Upper lobe of right lung (tissue), 1 donor: ENCODE measurements around the gene PPP2R5C. TPM values are rescaled to one million over a fixed set of nuclear protein-coding genes. Genes with fewer than 3 reads are reported as not detected.
A peak's percentile ranks its signal among the peaks of the same experiment; 100 is the strongest.

Source experiments
- ATAC-seq: fragments of 200-7000 bp; cut with Tn5 transposase; one replicate; pipeline ENCODE4 v1.9.1; 2020; ENCODE audit warnings: mild to moderate bottlenecking, moderate library complexity
- DNase-seq: peaks from one replicate; pipeline ENCODE4 v3.0.0-alpha.2; 2020
- H3K27ac ChIP-seq: fragments of 200-600 bp; one replicate; pipeline ENCODE4 v1.8.0; 2022
- H3K27me3 ChIP-seq: fragments of 200-600 bp; one replicate; pipeline ENCODE4 v1.8.0; 2022; ENCODE audit warnings: mild to moderate bottlenecking
- H3K36me3 ChIP-seq: fragments of 200-600 bp; one replicate; pipeline ENCODE4 v1.8.0; 2022
- H3K4me1 ChIP-seq: fragments of 200-600 bp; one replicate; pipeline ENCODE4 v1.8.0; 2022
- H3K4me3 ChIP-seq: fragments of 200-600 bp; one replicate; pipeline ENCODE4 v1.8.0; 2022; ENCODE audit warnings: mild to moderate bottlenecking
- H3K9me3 ChIP-seq: fragments of 200-600 bp; one replicate; pipeline ENCODE4 v1.8.0; 2022
- intact Hi-C: fragments of 100-400 bp; cut with DNase I; formaldehyde crosslinking; loops from one replicate; pipeline ENCODE4 v1.11.0; 2022
- total RNA-seq: library from RNA; stranded (reverse); fragmentation: NEBNext Ultra II Directional; extraction: Animal tissue kit (Norgen Biotek cat#: 25700); gene quantifications from one replicate; pipeline ENCODE4 v1.2.1, GENCODE V29; 2021
- TF ChIP-seq, protein P1 (sequence below): fragments of 200-600 bp; IDR thresholded peaks from one replicate; pipeline ENCODE4 v1.8.0; 2022; ENCODE audit warnings: antibody characterized with exemption
- donor health status: DM: no; HTN: yes; CAD: no; lungs with severe emphysema.

The PPP2R5C gene
- total RNA-seq, 1 donor from 2014 or later = 165 TPM

DNA sequence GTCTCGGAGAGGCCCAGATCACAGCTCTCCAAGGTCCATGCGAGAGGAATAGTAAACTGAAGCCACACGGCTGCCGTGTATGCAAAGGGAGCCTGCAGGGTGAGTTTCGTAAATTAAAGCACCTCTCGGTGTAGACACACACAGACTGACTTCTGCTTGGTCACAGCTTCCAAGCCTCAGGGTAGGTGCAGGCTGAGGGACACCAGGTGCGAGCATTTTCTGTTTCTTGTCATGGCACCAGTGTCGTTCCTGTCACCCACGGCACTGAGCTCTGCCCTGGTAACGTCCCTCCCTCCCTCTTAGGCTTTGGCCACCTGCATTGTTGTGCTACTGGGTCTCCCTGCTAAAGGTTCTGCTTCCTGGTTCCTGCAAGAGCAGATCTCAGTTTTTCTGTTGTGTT, 126.7 kb downstream of the PPP2R5C start:
- TF ChIP-seq, protein P1, sequence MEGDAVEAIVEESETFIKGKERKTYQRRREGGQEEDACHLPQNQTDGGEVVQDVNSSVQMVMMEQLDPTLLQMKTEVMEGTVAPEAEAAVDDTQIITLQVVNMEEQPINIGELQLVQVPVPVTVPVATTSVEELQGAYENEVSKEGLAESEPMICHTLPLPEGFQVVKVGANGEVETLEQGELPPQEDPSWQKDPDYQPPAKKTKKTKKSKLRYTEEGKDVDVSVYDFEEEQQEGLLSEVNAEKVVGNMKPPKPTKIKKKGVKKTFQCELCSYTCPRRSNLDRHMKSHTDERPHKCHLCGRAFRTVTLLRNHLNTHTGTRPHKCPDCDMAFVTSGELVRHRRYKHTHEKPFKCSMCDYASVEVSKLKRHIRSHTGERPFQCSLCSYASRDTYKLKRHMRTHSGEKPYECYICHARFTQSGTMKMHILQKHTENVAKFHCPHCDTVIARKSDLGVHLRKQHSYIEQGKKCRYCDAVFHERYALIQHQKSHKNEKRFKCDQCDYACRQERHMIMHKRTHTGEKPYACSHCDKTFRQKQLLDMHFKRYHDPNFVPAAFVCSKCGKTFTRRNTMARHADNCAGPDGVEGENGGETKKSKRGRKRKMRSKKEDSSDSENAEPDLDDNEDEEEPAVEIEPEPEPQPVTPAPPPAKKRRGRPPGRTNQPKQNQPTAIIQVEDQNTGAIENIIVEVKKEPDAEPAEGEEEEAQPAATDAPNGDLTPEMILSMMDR = no peak
- Histone ChIP-seq H3K9me3 (no peaks in the 10 kb centered on the region), H3K27me3 (no peaks in the 10 kb centered on the region), H3K27ac (no peak overlapping the region), H3K36me3 (peaks cover 90% of the 10 kb centered on the region), H3K4me1 (no peaks in the 10 kb centered on the region), H3K4me3 (no peak overlapping the region)
- intact Hi-C loops = no loop called here
- DNase-seq (peak; percentile 34), ATAC-seq (no peak)

DNA sequence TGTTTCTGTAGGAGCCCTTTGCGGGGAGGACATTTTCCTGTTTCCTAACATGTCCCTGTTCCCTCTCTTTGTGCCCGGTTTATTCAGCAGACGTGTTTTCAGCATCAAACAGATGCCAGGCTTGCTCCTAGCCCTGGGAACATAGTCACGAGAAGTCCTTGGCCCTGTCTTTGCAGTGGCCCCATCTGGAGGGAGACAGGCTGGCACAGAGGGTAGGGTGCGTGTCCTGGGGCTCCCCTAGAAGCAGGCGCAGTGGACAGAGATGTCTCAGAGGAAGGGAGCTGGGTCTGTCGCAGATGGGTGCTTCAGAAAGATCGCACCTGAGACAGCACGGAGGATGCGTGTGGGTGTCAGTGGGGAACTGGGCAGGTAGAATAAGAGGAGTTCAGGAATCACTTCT, 127.9 kb downstream of the PPP2R5C start:
- H3K36me3 ChIP-seq = peaks cover 90% of the 10 kb centered on the region
- no peaks in the 10 kb centered on the region for H3K27me3 ChIP-seq
- TF ChIP-seq, protein P1 = no peak
- H3K27ac ChIP-seq = no peak overlapping the region
- DNase-seq = peak; percentile 55
- H3K4me1 ChIP-seq = no peaks in the 10 kb centered on the region
- no peak overlapping the region for H3K4me3 ChIP-seq
- intact Hi-C loops = no loop called here
- no peaks in the 10 kb centered on the region for H3K9me3 ChIP-seq
- no peak for ATAC-seq

DNA sequence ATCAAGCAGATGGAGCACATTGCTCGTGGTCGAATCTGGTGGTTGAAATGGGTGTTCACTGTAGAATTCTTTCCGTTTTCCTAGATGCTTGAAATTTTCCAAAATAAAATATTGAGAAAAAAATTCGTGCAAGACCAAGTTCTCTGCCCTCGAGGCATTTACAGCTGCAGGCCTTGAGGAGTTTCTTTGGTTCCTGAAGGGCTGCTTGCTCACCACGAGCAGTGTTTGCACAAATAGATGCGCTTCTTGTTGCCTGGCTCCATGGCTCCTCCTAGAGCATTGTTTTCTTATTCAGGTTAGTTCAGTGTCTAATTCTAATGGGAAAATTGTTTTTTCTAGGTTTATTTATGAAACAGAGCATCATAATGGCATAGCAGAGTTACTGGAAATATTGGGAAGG, 128.4 kb downstream of the PPP2R5C start:
- intact Hi-C loops = no loop called here
- H3K36me3 ChIP-seq = peaks cover 90% of the 10 kb centered on the region
- no peak for ATAC-seq
- no peak for DNase-seq
- H3K4me1 ChIP-seq = no peaks in the 10 kb centered on the region
- H3K27ac ChIP-seq = no peak overlapping the region
- H3K27me3 ChIP-seq = no peaks in the 10 kb centered on the region
- TF ChIP-seq, protein P1 = no peak
- no peaks in the 10 kb centered on the region for H3K9me3 ChIP-seq
- no peak overlapping the region for H3K4me3 ChIP-seq

DNA sequence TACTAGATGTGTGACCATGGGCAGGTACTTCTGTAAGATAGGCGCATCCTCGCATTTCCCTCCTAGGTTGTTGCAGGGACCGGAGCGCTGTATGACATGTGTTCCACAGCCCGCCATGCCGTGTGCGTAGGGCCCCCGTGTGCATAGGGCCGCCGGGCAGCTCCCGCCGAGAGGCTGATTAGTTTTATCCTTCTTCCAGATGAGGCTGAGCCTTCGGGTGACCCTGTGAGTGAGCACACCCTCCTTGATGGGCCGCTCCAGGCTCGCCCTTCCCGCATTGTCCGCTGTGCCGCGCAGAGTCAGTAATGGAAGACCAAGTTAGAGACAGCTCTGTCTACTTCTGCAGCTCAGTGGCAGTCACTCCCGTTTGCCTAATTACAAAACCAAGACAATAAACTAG, 130.0 kb downstream of the PPP2R5C start:
- ATAC-seq (no peak), DNase-seq (peak; percentile 39)
- Histone ChIP-seq H3K9me3 (no peaks in the 10 kb centered on the region), H3K36me3 (peaks cover 92% of the 10 kb centered on the region), H3K4me1 (no peaks in the 10 kb centered on the region), H3K27ac (no peak overlapping the region), H3K4me3 (no peak overlapping the region), H3K27me3 (no peaks in the 10 kb centered on the region)
- TF ChIP-seq, protein P1 = no peak
- intact Hi-C loops = no loop called here

DNA sequence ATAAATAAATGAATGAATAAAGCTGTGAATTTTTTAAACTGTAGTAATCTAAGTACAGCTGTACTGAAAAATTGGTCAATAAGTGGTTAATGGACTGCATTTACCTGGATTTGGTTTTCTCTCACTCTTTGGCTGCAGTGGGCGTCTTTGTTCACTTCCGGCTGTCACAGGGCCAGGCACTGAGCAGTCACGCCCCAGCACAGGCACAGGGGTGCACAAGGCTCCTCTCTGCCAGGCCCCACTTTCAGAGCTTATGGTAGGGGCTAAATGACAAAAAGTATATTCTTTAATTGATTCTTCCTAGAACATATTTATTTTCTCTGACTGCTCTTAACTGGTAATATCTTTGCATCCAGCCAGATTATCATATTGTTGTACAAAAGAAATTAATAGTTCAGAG, 132.2 kb downstream of the PPP2R5C start:
- TF ChIP-seq, protein P1 = no peak
- Histone ChIP-seq H3K27ac (no peak overlapping the region), H3K27me3 (no peaks in the 10 kb centered on the region), H3K9me3 (no peaks in the 10 kb centered on the region), H3K4me1 (no peaks in the 10 kb centered on the region), H3K36me3 (peaks cover 91% of the 10 kb centered on the region), H3K4me3 (no peak overlapping the region)
- intact Hi-C loops = no loop called here
- ATAC-seq (no peak), DNase-seq (no peak)
